GM12878 (cell line): Measurements from ENCODE around the gene GPRC5C. TPM values are rescaled to one million over a fixed set of nuclear protein-coding genes. Genes with fewer than 3 reads are reported as not detected.

ENCODE experiments used
- ATAC-seq: fragments of 200-7000 bp; cut with Tn5 transposase; 3 replicates; pipeline ENCODE4 v1.9.1; 2020; ENCODE audit warnings: mild to moderate bottlenecking, moderate library complexity
- BruUV-seq: library from RNA; stranded (reverse); fragments of 400-500 nt; replicated peaks from 2 replicates; lab custom pipeline; 2021; lab: Mats Ljungman, UMichigan
- CTCF ChIA-PET: fragments of 300-600 bp; sonication (Branson Sonifier 250); formaldehyde crosslinking; extraction: SDS; loops from one replicate; lab custom pipeline; 2021; ENCODE audit warnings: inconsistent platforms; lab: Yijun Ruan, JAX
- POLR2A ChIA-PET: fragments of 350-600 bp; formaldehyde crosslinking; extraction: SDS; loops from one replicate; lab custom pipeline; 2021; ENCODE audit warnings: inconsistent platforms; lab: Charles Lee
- RAD21 ChIA-PET: fragments of 300-600 bp; sonication (Branson Sonifier 250); formaldehyde crosslinking; loops from one replicate; lab custom pipeline; 2023; ENCODE audit warnings: antibody characterized with exemption; ENCODE audit not compliant: unreplicated experiment; lab: Charles Lee
- SMC1A ChIA-PET: fragments of 300-600 bp; sonication (Branson Sonifier 250); formaldehyde crosslinking; loops from one replicate; lab custom pipeline; 2023; ENCODE audit not compliant: unreplicated experiment, uncharacterized antibody; lab: Charles Lee
- DNase-seq: peaks from one replicate; pipeline ENCODE4 v3.0.0-alpha.2; 2011; ENCODE audit warnings: low read depth, low spot score
- FAIRE-seq: peaks from 3 replicates; lab custom pipeline; 2011; peaks lifted over from hg19 to GRCh38; lab: Jason Lieb, UNC
- H2AFZ ChIP-seq: 2 replicates; pipeline ENCODE4 v1.6.0; 2011; ENCODE audit warnings: low read depth, low read length, control low read depth; ENCODE audit not compliant: control insufficient read depth
- H3K27ac ChIP-seq: 2 replicates; pipeline ENCODE4 v1.5.1; 2011; ENCODE audit warnings: control low read depth; ENCODE audit not compliant: control insufficient read depth, insufficient read depth
- H3K27me3 ChIP-seq, 2 experiments: replicated peaks in 1 of 2; 2 replicates each; pipeline versions ENCODE4 v1.6.0 to v1.6.1; 2011; ENCODE audit warnings: low read length in 1 of 2; ENCODE audit not compliant: control insufficient read depth in 2 of 2, insufficient read depth in 2 of 2
- H3K36me3 ChIP-seq, 2 experiments: 2 replicates each; pipeline ENCODE4 v1.5.1; 2011; ENCODE audit warnings: low read length in 1 of 2; ENCODE audit not compliant: control insufficient read depth in 2 of 2, insufficient read depth in 2 of 2
- H3K4me1 ChIP-seq: 2 replicates; pipeline ENCODE4 v1.6.1; 2011; ENCODE audit warnings: mild to moderate bottlenecking, low read length, moderate library complexity, mixed read lengths; ENCODE audit not compliant: control insufficient read depth, insufficient read depth
- H3K4me2 ChIP-seq: 2 replicates; pipeline ENCODE4 v1.6.0; 2011; ENCODE audit warnings: control low read depth; ENCODE audit not compliant: control insufficient read depth, insufficient read depth
- H3K4me3 ChIP-seq: fragments of 200-600 bp; sonication (generic); 2 replicates; pipeline ENCODE4 v1.5.1; 2016
- H3K79me2 ChIP-seq: 2 replicates; pipeline ENCODE4 v1.6.0; 2011; ENCODE audit warnings: low read length; ENCODE audit not compliant: control insufficient read depth, insufficient read depth
- H3K9ac ChIP-seq: 2 replicates; pipeline ENCODE4 v1.8.0; 2011; ENCODE audit warnings: low read length, control low read depth, mixed read lengths; ENCODE audit not compliant: control insufficient read depth, insufficient read depth
- H3K9me3 ChIP-seq: replicated peaks from 3 replicates; pipeline ENCODE4 v1.5.1; 2011; ENCODE audit warnings: mild to moderate bottlenecking, low read length; ENCODE audit not compliant: control insufficient read depth, insufficient read depth
- H4K20me1 ChIP-seq: 2 replicates; pipeline ENCODE4 v1.6.0; 2011; ENCODE audit not compliant: control insufficient read depth, insufficient read depth
- EED ChIP-seq: sonication (generic); IDR thresholded peaks from 2 replicates; pipeline ENCODE4 v1.6.1; 2016; ENCODE audit warnings: antibody characterized with exemption, low read depth
- GATAD2B ChIP-seq: fragments of 450-650 bp; conservative IDR thresholded peaks from 2 replicates; pipeline ENCODE4 v1.6.1; 2017; ENCODE audit warnings: low read depth, mild to moderate bottlenecking, moderate library complexity
- IKZF2 ChIP-seq, 2 experiments: fragments of 450-650 bp; IDR thresholded peaks; 2 replicates each; pipeline ENCODE4 v1.6.1; 2017; ENCODE audit warnings: mild to moderate bottlenecking in 2 of 2, moderate library complexity in 2 of 2
- IRF4 ChIP-seq: IDR thresholded peaks from 2 replicates; pipeline ENCODE4 v1.6.1; 2011; ENCODE audit warnings: low read depth, low read length
- WGBS: methylation state at CpG from one replicate; pipeline ENCODE4 v1.1.6; 2016; ENCODE audit warnings: low lambda C conversion rate; ENCODE audit not compliant: insufficient replicate concordance, insufficient coverage; ENCODE audit errors: missing lambda C conversion rate; 5-methylcytosine and 5-hydroxymethylcytosine counted together
- in situ Hi-C: fragments of 300-500 bp; cut with MboI; formaldehyde crosslinking; loops from 9 replicates; pipeline ENCODE4 v1.14.3; 2018; ENCODE audit warnings: mixed read lengths
- intact Hi-C: fragments of 100-400 bp; cut with micrococcal nuclease; formaldehyde crosslinking; loops from one replicate; pipeline ENCODE4 v1.14.2; 2022; ENCODE audit not compliant: unreplicated experiment
- polyA plus RNA-seq, 11 experiments: library from polyadenylated mRNA; depleted of rRNA in 4 of 11; unstranded in 6 of 11; stranded (reverse) in 5 of 11; fragments of >200 nt; fragmentation: Nextera tagmentation in 4 of 11; fragmentation: Illumina TruSeq in 1 of 11; extraction: Ambion mirVana in 4 of 11; extraction: Trizol in 1 of 11; gene quantifications; 1 replicate in 1 of 11; 2 replicates in 10 of 11; pipeline versions ENCODE4 v1.2.1 to v1.2.3, GENCODE V29; 2011 to 2016; ENCODE audit warnings: inconsistent platforms in 2 of 11, missing spikeins in 2 of 11, low read depth in 1 of 11
- total RNA-seq, 4 experiments: library from RNA; depleted of rRNA in 3 of 4; stranded (reverse); fragments of >200 nt in 3 of 4; fragmentation: Illumina TruSeq in 1 of 4; extraction: Trizol in 1 of 4; gene quantifications; 2 replicates each; pipeline versions ENCODE4 v1.2.1 to v1.2.3, GENCODE V29; 2013 to 2021

The GPRC5C gene
- total and polyA plus RNA-seq, 10 of the 15 experiments (the other 5 are each of a cell fraction or from before 2014, with no cell fraction given): 0.04 to 1.3 (median 0.36) TPM; not detected in 2

DNA sequence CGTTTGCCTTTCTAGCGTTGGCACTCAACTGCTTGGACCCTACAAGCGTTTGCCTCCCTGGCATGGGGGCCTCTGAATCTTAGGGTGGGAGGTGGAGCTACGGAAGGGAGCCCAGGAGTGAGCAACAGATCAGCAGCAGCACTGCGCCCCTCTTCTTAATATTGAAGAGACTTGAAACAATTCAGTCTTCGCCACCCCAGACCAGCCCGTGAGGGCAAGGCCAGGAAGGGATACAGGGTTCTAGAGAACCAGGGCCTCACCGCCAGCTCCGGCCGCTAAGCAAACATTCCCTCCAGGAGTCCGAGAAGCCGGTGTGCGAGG is 1.5 kb upstream of the GPRC5C start:
- Histone ChIP-seq H2AFZ (no peak overlapping the region), H3K9me3 (no peaks in the 10 kb centered on the region; the same call in 2 of the 3 replicates), H3K36me3 (no peaks in the 10 kb centered on the region), H3K27ac (no peak overlapping the region; the same call in 1 of the 2 replicates), H3K4me3 (no peak overlapping the region), H3K27me3 (peaks cover 3 to 11% of the 10 kb centered on the region in 2 experiments; a peak in 3 of 4 replicates), H3K4me1 (peaks cover 17% of the 10 kb centered on the region), H3K9ac (no peak overlapping the region), H3K79me2 (no peaks in the 10 kb centered on the region), H3K4me2 (peak overlapping the region; percentile 89; the same call in 1 of the 2 replicates), H4K20me1 (no peaks in the 10 kb centered on the region)
- DNase-seq (no peak), ATAC-seq (no peak), FAIRE-seq (no peak)
- ChIA-PET RAD21 (interaction anchor here (0.6 to 1.7 kb wide), 7 partner anchors 9 to 51 kb away, joined by 3 to 13 read pairs (median 4); no protein-coding TSS in a partner anchor), POLR2A (interaction anchor here (2.6 kb wide), 1 partner anchor 12 kb away, joined by 11 read pairs; no protein-coding TSS in a partner anchor), CTCF (interaction anchor here (1.0 to 2.3 kb wide), 6 partner anchors 8 to 51 kb away, joined by 3 to 9 read pairs (median 4); no protein-coding TSS in a partner anchor), SMC1A (interaction anchor here (0.9 to 1.4 kb wide), 6 partner anchors 12 to 50 kb away, joined by 3 to 8 read pairs (median 4); no protein-coding TSS in a partner anchor)
- BruUV-seq: no TSS peak
- 2% methylated on average over 13 of the region's 13 CpGs for WGBS
- intact Hi-C loops (loop anchor here (2.0 kb wide), 1 partner anchor 16 kb away; no protein-coding TSS in a partner anchor), in situ Hi-C loops (no loop called here)
- peak in 1 of 2 experiments; percentile 79; a peak in 1 of 4 replicates for TF ChIP-seq IKZF2 (IDR thresholded peaks at IDR 0.05)
- TF ChIP-seq IRF4: no peak
- TF ChIP-seq GATAD2B: 0 out of 2 replicates have a peak, but pooled peaks have one; percentile 30
- TF ChIP-seq EED: 0 out of 2 replicates have a peak, but pooled peaks have one; percentile 28
